ENCODE measurements around the gene SPATA31C2.
"Not testable (repeated sequence)": the region's sequence is repeated elsewhere in the genome, so short reads cannot be mapped to it uniquely, and the experiment has no call there.

Gene SPATA31C2

GRCh38 chr9:88138375-88138774 lies at the start of gene SPATA31C2:
Gene SPATA31C2, minus strand, starts transcription at chr9:88138475. Its CDS starts 29 bp downstream, at chr9:88138446.
- not testable (repeated sequence) for DNase-seq

GRCh38 chr9:88187631-88188030 lies 49.4 kb upstream of the SPATA31C2 start:
- no peak for DNase-seq

GRCh38 chr9:88186495-88187110 lies 48.3 kb upstream of the SPATA31C2 start:
- DNase-seq, result no peak

GRCh38 chr9:88184976-88185375 lies 46.7 kb upstream of the SPATA31C2 start:
- DNase-seq, result no peak

GRCh38 chr9:88183798-88184495 lies 45.7 kb upstream of the SPATA31C2 start:
- DNase-seq, result no peak

DNA sequence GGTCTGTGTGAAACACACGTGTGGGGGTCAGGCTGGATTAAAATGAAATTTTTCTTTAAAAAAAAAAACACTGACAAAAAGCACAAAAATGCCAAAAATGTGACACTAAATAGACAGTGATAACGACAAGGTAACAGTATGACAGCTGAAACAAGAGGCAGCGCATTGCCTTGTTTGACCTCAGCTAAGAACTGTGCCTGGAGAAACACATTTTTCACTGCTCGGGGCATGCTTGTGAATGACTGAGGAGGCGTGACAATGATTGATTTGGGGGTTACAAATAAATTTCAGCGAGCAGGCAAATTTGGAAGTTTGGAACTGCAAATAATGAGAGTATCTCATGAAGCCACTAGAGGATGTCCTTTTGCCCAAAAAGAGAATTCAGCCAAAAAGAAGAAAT lies 44.2 kb upstream of the SPATA31C2 start:
- no peak for DNase-seq

GRCh38 chr9:88180081-88180765 lies 41.9 kb upstream of the SPATA31C2 start:
- DNase-seq, result no peak

GRCh38 chr9:88179062-88179521 lies 40.8 kb upstream of the SPATA31C2 start:
- peak; percentile 17 for DNase-seq

DNA sequence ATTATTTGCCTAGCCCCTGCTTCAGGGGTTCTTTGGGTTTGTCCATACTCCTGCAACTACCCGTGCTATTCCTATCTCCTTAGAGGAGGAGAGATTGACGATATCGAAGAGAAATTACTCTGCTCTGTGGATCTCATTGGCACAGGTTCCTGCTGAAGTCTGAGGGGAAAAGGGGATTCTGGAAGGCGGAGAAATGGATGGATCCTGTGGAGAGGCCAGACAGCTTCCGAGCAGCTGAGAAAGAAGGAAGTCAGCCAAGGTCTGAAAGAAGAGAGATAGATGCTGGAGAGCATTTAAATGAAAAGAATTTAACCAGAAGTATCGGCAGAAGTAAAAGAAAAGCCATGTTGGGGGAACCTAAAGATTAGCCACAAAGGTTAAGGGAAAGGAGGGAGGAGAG lies 40.4 kb upstream of the SPATA31C2 start:
- no peak for DNase-seq

DNA sequence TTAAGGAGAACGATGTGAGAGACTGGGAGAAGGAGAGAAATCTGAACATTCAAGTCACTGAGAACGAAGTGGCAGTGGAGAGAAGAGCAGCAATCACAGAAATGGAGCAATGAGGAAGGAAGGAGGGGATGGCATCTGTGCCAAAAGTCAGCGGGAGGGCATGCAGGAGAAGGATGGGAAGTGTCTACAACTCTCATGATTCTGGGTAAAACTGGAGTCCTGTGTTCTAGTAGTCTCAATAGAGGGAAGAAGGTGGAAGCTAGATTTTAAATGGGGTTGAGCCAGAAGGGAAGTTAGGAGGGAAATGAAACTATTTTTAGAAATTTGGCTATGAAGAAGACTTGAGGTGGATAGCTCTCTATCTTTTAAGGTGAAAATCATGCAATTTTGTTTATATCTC lies 39.1 kb upstream of the SPATA31C2 start:
- no peak for DNase-seq

DNA sequence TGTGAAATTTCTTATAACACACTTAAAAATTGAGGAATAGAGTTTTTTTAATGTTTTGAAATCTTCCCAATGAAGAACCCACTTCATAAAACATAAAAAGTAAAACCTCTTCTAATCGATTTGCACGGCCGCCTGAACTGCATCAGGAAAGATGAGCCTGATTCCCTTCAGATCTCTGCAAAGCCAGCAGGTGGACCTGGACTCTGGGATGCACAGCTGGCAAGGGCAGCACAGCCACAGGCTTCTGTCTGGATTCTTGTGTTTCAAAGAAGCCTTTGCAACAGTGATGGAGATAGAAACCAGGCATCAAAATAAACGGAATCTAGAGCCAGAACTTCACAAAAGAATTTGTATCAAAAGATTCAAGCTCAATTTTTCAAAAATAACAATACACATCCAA lies 36.0 kb upstream of the SPATA31C2 start:
- no peak for DNase-seq

- peak; percentile 64 for DNase-seq
Measured at GRCh38 chr9:88173378-88173999, 35.2 kb upstream of the SPATA31C2 start.

GRCh38 chr9:88169700-88170099 lies 31.4 kb upstream of the SPATA31C2 start:
- no peak for DNase-seq

DNA sequence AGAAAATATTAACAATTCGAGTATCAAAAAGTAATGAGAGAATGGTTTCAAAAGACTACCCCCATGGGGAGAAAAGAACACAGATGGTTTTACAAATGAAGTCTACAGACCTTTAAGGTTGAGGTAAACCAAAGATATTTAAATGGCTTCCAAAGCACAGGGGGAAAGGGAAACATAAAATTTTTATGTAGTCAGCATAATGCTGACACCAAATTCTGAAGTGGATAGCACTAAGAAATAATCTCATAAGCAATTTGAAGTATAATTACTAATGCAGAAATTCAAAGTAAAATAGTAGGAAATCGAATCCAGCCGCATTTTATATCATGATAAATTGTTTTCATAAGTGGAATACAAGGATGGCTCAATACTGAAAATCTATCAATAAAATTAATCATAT lies 30.3 kb upstream of the SPATA31C2 start:
- DNase-seq, result no peak

DNA sequence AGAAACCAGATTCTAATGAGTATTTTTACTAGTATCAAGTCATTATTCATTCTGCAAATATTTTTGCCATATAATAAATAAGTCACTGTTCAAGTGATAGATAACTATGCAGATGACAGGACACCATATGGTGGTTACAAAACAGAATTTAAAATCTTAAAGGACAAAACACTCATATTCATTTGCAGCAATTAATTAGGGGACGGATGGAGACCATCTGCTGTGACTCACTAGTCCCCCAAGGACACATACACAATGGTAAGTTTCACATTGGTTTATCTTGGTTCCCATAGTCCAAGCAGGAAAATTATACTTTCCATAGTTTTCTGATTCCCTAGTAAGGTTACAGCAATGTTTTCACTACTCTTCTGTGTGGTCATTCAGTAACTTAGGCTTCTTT lies 28.4 kb upstream of the SPATA31C2 start:
- no peak for DNase-seq

DNA sequence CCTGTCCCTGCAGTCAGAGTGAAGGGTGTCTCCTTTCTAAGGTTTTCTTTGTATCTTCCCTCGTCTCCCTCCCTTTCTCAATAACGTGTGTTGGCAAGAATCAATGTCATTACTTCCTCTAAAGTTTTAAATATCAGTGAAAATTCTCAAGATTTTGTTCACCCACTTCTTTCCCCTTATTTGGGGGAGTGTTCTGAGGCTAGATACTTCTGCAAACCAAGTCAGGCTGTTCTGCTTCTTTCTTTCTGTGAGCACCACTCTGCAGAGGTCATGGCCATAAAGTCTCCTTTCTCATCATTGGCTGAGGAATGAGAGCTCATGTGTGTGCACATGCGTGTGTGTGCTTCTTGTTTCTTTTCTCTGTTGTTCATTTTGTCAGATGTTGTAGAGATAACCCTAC lies 26.6 kb upstream of the SPATA31C2 start:
- no peak for DNase-seq

- no peak for DNase-seq
Measured at GRCh38 chr9:88161144-88161543, 22.9 kb upstream of the SPATA31C2 start.

GRCh38 chr9:88143957-88144625 lies 5.8 kb upstream of the SPATA31C2 start:
- DNase-seq, result no peak

DNA sequence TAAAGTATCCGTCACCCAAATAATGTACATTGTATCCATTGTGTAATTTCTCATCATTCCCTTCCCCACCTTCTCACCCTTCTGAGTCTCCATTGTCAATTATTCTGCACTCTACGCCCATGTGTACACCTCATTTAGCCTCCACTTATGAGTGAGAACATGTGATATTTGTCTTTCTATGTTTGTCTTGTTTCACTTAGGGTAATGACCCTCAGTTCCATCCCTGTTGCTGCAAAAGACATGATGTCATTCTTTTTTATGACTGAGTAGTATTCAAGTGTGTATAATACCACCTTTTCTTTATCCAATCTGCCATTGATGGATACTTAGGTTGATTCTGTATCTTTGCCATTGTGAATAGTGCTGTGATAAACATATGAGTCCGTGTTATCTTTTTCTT lies 4.9 kb upstream of the SPATA31C2 start:
- DNase-seq, result no peak

GRCh38 chr9:88133552-88133951 lies 4.7 kb downstream of the SPATA31C2 start:
- not testable (repeated sequence) for DNase-seq

- DNase-seq, result not testable (repeated sequence)
Measured at GRCh38 chr9:88129556-88129955, 8.7 kb downstream of the SPATA31C2 start.

DNA sequence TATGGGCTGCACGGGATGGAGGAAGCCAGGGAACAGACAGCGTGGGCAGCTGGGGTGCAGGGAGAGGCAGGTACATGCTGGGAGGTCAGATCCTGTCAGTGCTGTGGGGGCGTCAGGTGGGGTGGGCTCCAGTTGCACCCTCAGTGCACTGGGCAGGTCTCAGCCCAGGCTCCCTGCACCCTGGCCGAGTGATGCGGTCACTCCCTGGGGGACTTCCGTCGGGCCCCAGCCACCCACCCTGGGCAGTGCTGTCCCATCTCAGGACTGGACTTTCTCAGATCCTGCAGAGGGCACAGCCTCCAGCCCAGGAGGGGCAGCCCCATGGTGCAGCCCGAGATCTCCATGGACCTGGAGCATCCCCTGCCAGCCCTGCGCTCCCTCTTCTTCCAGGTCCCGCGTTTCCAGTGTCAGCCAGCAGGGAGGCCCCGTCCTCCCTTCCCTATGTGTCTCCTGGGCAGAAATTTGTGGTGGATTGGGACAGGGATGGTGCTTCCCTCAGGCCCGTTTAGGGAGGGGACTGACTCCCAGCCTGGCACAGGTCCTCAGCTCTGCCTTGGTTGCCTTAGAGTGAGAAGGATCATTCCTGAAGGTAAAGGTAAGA lies 10.5 kb downstream of the SPATA31C2 start:
- not testable (repeated sequence) for DNase-seq

DNA sequence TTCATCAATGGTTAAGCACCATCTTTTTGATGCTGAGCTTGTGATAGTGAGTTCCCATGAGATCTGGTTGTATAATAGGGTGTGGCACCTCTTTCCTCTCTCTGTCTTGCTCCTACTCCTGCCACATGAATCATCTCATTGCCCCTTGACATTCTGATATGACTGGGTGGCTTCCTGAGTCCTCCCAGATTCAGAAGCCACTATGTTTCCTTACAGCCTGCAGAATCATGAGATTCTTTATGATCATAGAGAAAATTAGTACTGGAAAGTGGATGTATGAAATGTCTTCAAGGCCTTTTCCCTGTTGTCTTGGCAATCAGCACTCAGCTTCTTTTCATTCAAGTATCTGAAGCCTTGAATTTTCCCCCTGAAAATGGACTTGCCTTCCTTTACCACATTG lies 14.9 kb downstream of the SPATA31C2 start:
- DNase-seq, result not testable (repeated sequence)
